Fibroblast of mammary gland (primary cell): ENCODE results near the gene GABRR3.
"Not testable (repeated sequence)": the region's sequence is repeated elsewhere in the genome, so short reads cannot be mapped to it uniquely, and the experiment has no call there.

Experiments used
- DNase-seq: peaks from one replicate; pipeline ENCODE4 v3.0.0-alpha.2; 2010; ENCODE audit warnings: low read depth
- H3K4me3 ChIP-seq: 2 replicates; pipeline ENCODE4 v1.5.1; 2011; ENCODE audit warnings: low read depth, mild to moderate bottlenecking, low read length, moderate library complexity; ENCODE audit not compliant: control insufficient read depth
- CTCF ChIP-seq: conservative IDR thresholded peaks from 2 replicates; pipeline ENCODE4 v1.5.1; 2011; ENCODE audit warnings: low read depth, low read length, inconsistent platforms; ENCODE audit not compliant: control insufficient read depth, insufficient read depth

GABRR3 gene

GRCh38 chr3:98013411-98014267 lies 21.5 kb downstream of the GABRR3 start:
- peak; percentile 2 for TF ChIP-seq CTCF
- DNase-seq: peak; percentile 56
- no peak overlapping the region for H3K4me3 ChIP-seq

DNA sequence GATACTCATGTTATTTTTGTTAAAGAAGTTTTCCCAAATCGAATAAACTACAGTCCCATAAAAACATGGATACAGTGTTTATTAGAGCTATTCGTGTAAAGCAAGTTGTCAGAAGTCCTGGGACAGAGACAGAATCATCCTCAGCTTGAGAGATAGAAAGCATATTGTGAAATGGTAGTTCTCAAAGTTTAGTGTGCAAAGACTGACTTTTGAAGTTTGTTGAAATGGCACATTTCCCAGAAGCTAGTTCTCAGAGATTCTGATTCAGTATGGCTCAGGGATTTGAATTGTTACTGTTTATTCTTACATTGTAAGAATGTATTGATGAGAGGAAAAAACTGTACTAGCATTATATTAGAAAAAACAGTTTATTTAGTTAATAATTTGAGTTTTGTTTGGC lies 22.1 kb downstream of the GABRR3 start:
- no peak overlapping the region for H3K4me3 ChIP-seq
- DNase-seq: peak; percentile 86
- TF ChIP-seq CTCF: no peak

- not testable (repeated sequence) for DNase-seq
These were observed 24.1 kb downstream of the GABRR3 start for GRCh38 chr3:98010883-98011449.

GRCh38 chr3:98010194-98010882 lies 24.8 kb downstream of the GABRR3 start:
- no peak for TF ChIP-seq CTCF
- no peak for DNase-seq
- H3K4me3 ChIP-seq: no peak overlapping the region

More at GRCh38 chr3:98010883-98011449, 24.1 kb downstream of the GABRR3 start:
- H3K4me3 ChIP-seq: not testable (repeated sequence)

DNA sequence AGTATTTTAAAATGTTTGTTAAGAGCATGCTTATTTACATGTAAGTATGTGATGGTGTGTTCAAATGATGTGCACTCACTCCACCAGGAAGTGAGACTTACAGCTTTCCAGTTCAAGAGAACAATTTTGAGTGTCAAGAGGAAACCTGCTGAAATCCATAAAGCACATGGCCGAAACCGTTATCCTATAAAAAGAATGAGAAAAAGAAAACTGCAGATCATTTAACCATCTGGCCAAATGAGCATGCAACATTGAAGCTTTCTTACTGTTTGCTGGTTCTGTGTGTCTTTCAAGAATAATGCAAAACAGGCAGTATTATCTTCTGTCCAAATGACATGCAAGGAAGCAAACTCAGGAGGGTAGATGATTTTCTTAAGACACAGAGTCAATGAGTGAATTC lies 26.3 kb downstream of the GABRR3 start:
- no peak for TF ChIP-seq CTCF
- no peak overlapping the region for H3K4me3 ChIP-seq
- DNase-seq: no peak

- no peak overlapping the region for H3K4me3 ChIP-seq
- TF ChIP-seq CTCF: no peak
- no peak for DNase-seq
These were observed 29.7 kb downstream of the GABRR3 start for GRCh38 chr3:98005438-98005837.

GRCh38 chr3:98004721-98005120 lies 30.4 kb downstream of the GABRR3 start:
- H3K4me3 ChIP-seq: no peak overlapping the region
- no peak for DNase-seq
- no peak for TF ChIP-seq CTCF
